SK-N-SH (cell line): ENCODE measurements around the gene SPOCK1.

ENCODE experiments used
- CHD2 ChIP-seq: fragments of 150-350 bp; IDR thresholded peaks from 2 replicates; pipeline ENCODE4 v1.6.1; 2018; ENCODE audit warnings: low read length; ENCODE audit not compliant: partially characterized antibody
- CTCF ChIP-seq: fragments of 200-600 bp; sonication (generic); IDR thresholded peaks from 2 replicates; pipeline ENCODE4 v1.6.1; 2017; ENCODE audit warnings: antibody characterized with exemption, mild to moderate bottlenecking, moderate library complexity
- EP300 ChIP-seq, 2 experiments: IDR thresholded peaks; 2 replicates each; pipeline versions ENCODE4 v1.4.0 to v1.6.1; 2012; ENCODE audit warnings: borderline replicate concordance in 1 of 2, low read depth in 1 of 2, low read length in 1 of 2
- EZH2phosphoT487 ChIP-seq: fragments of 200-600 bp; sonication (generic); IDR thresholded peaks from 2 replicates; pipeline ENCODE4 v1.6.1; 2017; ENCODE audit warnings: low read depth, mixed run types, mild to moderate bottlenecking, antibody characterized with exemption, moderate library complexity, borderline replicate concordance
- GABPA ChIP-seq: IDR thresholded peaks from 2 replicates; pipeline ENCODE4 v1.4.0; 2012; ENCODE audit warnings: low read depth, mild to moderate bottlenecking
- MXI1 ChIP-seq: IDR thresholded peaks from 2 replicates; pipeline ENCODE4 v1.6.1; 2012; ENCODE audit warnings: mild to moderate bottlenecking, low read depth, low read length, improper control_type of control experiment
- NFIC ChIP-seq: IDR thresholded peaks from 2 replicates; pipeline ENCODE4 v1.4.0; 2012; ENCODE audit warnings: borderline replicate concordance
- POLR2AphosphoS5 ChIP-seq: IDR thresholded peaks from 2 replicates; pipeline ENCODE4 v1.6.1; 2012; ENCODE audit warnings: low read depth, low read length
- RCOR1 ChIP-seq: fragments of 150-350 bp; IDR thresholded peaks from 2 replicates; pipeline ENCODE4 v1.6.1; 2017; ENCODE audit warnings: antibody characterized with exemption, low read length
- REST ChIP-seq: IDR thresholded peaks from 2 replicates; pipeline ENCODE4 v1.6.1; 2012; ENCODE audit warnings: mild to moderate bottlenecking, low read depth, low read length, moderate library complexity
- TCF12 ChIP-seq: IDR thresholded peaks from 2 replicates; pipeline ENCODE4 v1.4.0; 2012
- ZBTB33 ChIP-seq: IDR thresholded peaks from 2 replicates; pipeline ENCODE4 v1.4.0; 2012; ENCODE audit warnings: low read depth, borderline replicate concordance
- TF ChIP-seq, protein P1 (sequence below): IDR thresholded peaks from 2 replicates; pipeline ENCODE4 v1.4.0; 2012; ENCODE audit warnings: low read depth

GRCh38 chr5:137365126-137365865 lies 133.8 kb downstream of the SPOCK1 start:
- TF ChIP-seq POLR2AphosphoS5 (no peak), CTCF (no peak), GABPA (no peak), ZBTB33 (no peak), CHD2 (no peak), REST (no peak), NFIC (no peak), RCOR1 (no peak), EZH2phosphoT487 (no peak), MXI1 (no peak), TCF12 (no peak), EP300 (IDR thresholded peaks at IDR 0.05; ENCODE audit: borderline replicate concordance in 1 of 2, low read depth in 1 of 2, low read length in 1 of 2) (no peak)
- TF ChIP-seq, protein P1, sequence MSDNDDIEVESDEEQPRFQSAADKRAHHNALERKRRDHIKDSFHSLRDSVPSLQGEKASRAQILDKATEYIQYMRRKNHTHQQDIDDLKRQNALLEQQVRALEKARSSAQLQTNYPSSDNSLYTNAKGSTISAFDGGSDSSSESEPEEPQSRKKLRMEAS, result no peak
